ENCODE results near the gene RNF182. TPM values are rescaled to one million over a fixed set of nuclear protein-coding genes. Genes with fewer than 3 reads are reported as not detected.

Gene RNF182
- total RNA-seq, 4 donors from 2014 or later: 1.3 to 4.5 (median 3.0) TPM

DNA sequence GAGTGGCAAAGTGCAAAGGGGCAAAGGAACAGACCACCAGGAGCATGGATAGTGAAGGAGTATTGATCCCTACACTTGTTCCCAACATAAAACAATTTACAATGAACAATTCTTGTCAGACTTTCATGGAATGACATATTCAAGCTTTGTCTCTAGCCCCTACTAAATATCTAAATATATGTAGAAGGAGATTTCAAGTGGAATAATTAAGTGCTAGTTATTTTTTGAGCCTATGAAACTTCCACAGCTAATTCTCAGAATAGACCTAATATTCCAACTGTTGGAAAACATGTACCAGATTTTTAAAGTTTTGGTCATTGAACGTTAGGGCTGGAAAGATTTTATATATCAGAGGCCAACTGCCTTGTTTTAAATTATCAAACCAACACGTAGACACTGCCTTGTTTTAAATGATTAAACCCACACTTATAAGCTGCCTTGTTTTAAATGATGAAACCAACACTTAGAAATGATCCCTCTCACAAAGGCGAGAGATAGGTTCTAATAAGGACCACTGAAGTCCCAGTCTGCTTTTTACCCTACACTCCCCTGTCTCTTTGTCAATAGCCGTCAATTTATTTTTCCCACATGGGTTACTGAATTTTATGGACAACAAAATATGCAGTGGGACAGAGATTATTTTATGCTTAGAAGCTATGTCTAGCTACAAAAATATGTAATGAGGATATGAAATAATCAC lies 62.1 kb downstream of the RNF182 start:
- no peaks in the 10 kb centered on the region for H3K9me3 ChIP-seq
- H3K27me3 ChIP-seq: no peaks in the 10 kb centered on the region
- no peak for DNase-seq
- intact Hi-C loops (cut with DNase I): no loop called here
- H3K36me3 ChIP-seq: no peaks in the 10 kb centered on the region
- no peak overlapping the region for H3K27ac ChIP-seq
- 89 to 94% methylated on average over 4 of the region's 4 CpGs for WGBS, 2 donors
- TF ChIP-seq POLR2A (IDR thresholded peaks at IDR 0.05): no peak
- TF ChIP-seq, protein P1, sequence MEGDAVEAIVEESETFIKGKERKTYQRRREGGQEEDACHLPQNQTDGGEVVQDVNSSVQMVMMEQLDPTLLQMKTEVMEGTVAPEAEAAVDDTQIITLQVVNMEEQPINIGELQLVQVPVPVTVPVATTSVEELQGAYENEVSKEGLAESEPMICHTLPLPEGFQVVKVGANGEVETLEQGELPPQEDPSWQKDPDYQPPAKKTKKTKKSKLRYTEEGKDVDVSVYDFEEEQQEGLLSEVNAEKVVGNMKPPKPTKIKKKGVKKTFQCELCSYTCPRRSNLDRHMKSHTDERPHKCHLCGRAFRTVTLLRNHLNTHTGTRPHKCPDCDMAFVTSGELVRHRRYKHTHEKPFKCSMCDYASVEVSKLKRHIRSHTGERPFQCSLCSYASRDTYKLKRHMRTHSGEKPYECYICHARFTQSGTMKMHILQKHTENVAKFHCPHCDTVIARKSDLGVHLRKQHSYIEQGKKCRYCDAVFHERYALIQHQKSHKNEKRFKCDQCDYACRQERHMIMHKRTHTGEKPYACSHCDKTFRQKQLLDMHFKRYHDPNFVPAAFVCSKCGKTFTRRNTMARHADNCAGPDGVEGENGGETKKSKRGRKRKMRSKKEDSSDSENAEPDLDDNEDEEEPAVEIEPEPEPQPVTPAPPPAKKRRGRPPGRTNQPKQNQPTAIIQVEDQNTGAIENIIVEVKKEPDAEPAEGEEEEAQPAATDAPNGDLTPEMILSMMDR (IDR thresholded peaks at IDR 0.05): no peak
- H3K4me1 ChIP-seq: no peaks in the 10 kb centered on the region
- H3K4me3 ChIP-seq (replicated peaks in 1 of 3): no peak overlapping the region

DNA sequence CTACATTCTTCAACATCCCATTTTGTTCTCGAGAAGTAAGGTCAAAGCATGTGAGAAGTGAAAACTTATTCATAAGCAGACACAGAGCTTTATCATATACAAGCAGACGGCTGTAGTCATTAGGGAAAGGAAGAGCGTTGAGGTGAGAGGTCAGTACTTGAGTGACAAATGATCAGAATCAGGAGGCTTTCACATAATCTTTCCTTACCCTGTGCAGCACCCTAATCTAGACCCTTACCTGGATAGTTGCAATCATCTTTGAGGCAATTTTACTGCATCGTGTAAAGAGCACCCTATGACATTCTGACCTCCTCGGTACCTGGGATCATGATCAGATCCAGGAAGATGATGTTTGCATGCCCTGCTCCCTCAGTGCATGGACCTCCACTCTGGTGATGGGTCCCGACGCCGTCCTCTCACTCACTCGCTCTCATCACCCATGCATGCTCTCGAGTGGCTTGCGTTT lies 62.7 kb downstream of the RNF182 start:
- 55 to 62% methylated on average over 11 of the region's 11 CpGs for WGBS, 2 donors
- no peak overlapping the region for H3K4me3 ChIP-seq (replicated peaks in 1 of 3)

DNA sequence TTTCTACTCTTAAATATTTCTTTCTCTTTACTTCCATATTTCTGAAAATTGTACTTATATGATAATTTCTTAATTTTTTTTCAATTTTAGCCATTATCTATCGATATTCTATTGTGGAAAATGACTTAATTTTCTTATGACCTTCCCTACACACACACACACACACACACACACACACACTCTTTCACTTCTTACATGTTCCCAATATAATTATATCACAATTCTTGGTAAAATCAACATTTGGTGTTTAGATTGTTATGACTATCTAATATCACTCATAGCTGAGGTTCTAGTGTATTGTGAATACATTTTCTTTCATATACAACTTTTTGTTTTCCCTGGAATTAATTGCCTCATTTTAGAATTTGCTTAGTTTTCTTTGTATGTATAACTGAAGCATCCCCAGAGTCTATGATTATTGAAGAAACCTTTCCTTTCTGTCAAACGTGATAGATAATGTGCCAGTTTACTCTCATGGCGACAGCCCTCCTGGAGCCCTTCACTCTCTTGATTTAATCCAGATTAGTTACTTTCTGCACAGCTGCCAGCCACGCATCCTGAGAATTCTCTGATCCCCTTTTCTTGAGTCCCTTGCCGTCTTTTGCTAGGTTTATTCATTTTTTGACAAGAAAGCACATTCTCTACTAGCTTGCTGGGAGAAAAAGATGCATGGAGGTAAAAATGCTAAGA lies 63.4 kb downstream of the RNF182 start:
- intact Hi-C loops (cut with DNase I): no loop called here
- WGBS, 2 donors: 76 to 77% methylated on average over 5 of the region's 5 CpGs
- Histone ChIP-seq H3K9me3 (no peaks in the 10 kb centered on the region), H3K4me3 (replicated peaks in 1 of 3) (no peak overlapping the region), H3K36me3 (no peaks in the 10 kb centered on the region), H3K27ac (no peak overlapping the region), H3K4me1 (no peaks in the 10 kb centered on the region), H3K27me3 (no peaks in the 10 kb centered on the region)
- DNase-seq: no peak
- TF ChIP-seq POLR2A (IDR thresholded peaks at IDR 0.05): no peak
- TF ChIP-seq, protein P1 (IDR thresholded peaks at IDR 0.05): no peak

More for the DNA sequence above, 62.7 kb downstream of the RNF182 start:
- DNase-seq: peak; percentile 7 to 13
- Histone ChIP-seq H3K9me3 (no peaks in the 10 kb centered on the region), H3K36me3 (no peaks in the 10 kb centered on the region), H3K27me3 (no peaks in the 10 kb centered on the region), H3K4me1 (no peaks in the 10 kb centered on the region), H3K27ac (no peak overlapping the region)
- intact Hi-C loops (cut with DNase I): no loop called here
- TF ChIP-seq, protein P1 (IDR thresholded peaks at IDR 0.05): no peak
- TF ChIP-seq POLR2A (IDR thresholded peaks at IDR 0.05): no peak

DNA sequence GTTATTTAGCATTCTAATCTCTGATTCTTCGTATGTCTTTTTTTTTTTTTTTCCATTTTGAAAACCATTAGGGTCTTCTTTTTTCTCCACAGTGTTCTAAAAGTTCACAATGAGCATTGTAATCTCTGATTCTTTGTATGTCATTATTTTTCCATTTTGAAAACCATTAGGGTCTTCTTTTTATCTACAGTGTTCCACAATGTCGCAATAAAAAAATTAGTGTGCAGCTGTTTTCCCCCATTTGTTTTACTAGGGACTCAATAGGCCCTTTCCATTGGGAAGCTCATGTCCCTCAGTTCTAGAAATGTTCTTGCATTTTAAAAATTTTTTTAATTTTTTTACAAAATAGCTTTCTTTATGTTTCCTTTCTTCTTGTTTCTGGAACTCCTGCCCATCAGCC lies 64.2 kb downstream of the RNF182 start:
- TF ChIP-seq POLR2A (IDR thresholded peaks at IDR 0.05): no peak
- TF ChIP-seq, protein P1 (IDR thresholded peaks at IDR 0.05): no peak
- intact Hi-C loops (cut with DNase I): no loop called here
- Histone ChIP-seq H3K36me3 (no peaks in the 10 kb centered on the region), H3K4me3 (replicated peaks in 1 of 3) (no peak overlapping the region), H3K9me3 (no peaks in the 10 kb centered on the region), H3K27ac (no peak overlapping the region), H3K27me3 (no peaks in the 10 kb centered on the region), H3K4me1 (no peaks in the 10 kb centered on the region)
- no peak for DNase-seq
- WGBS, 2 donors: 87 to 97% methylated on average over 2 of the region's 2 CpGs

Measured in thyroid gland (tissue), 4 donors.